Immature natural killer cell (primary cell): ENCODE data around the gene GLDC. TPM values are rescaled to one million over a fixed set of nuclear protein-coding genes. Genes with fewer than 3 reads are reported as not detected.
"Not testable (repeated sequence)": the region's sequence is repeated elsewhere in the genome, so short reads cannot be mapped to it uniquely, and the experiment has no call there.

Experiments
- DNase-seq, 3 donors: peaks; one replicate each; pipeline ENCODE4 v3.0.0; 2022; ENCODE audit warnings: mixed read lengths in 1 of 3
- H3K27ac Mint-ChIP-seq, 6 donors: one replicate each; pipeline ENCODE4 v1.8.0; 2020; ENCODE audit warnings: mixed read lengths in 6 of 6, mild to moderate bottlenecking in 5 of 6, inconsistent platforms in 4 of 6, moderate library complexity in 3 of 6
- H3K27me3 Mint-ChIP-seq, 3 donors: one replicate each; pipeline ENCODE4 v1.8.0; 2020 to 2021; ENCODE audit warnings: low read depth in 3 of 3, mild to moderate bottlenecking in 3 of 3, mixed read lengths in 3 of 3, moderate library complexity in 3 of 3, inconsistent platforms in 1 of 3
- H3K36me3 Mint-ChIP-seq, 3 donors: one replicate each; pipeline ENCODE4 v1.8.0; 2020; ENCODE audit warnings: mixed read lengths in 3 of 3, inconsistent platforms in 2 of 3, mild to moderate bottlenecking in 2 of 3
- H3K4me1 Mint-ChIP-seq, 2 donors: one replicate each; pipeline ENCODE4 v1.8.0; 2020; ENCODE audit warnings: inconsistent platforms in 2 of 2, mild to moderate bottlenecking in 2 of 2, mixed read lengths in 2 of 2, moderate library complexity in 1 of 2
- H3K4me3 Mint-ChIP-seq, 5 donors: one replicate each; pipeline ENCODE4 v1.8.0; 2020; ENCODE audit warnings: mild to moderate bottlenecking in 5 of 5, mixed read lengths in 5 of 5, inconsistent platforms in 3 of 5, moderate library complexity in 3 of 5
- H3K9me3 Mint-ChIP-seq, 6 donors: one replicate each; pipeline ENCODE4 v1.8.0; 2020; ENCODE audit warnings: mild to moderate bottlenecking in 6 of 6, mixed read lengths in 6 of 6, inconsistent platforms in 4 of 6, moderate library complexity in 3 of 6
- polyA plus RNA-seq, 3 donors: library from polyadenylated mRNA; unstranded; fragments of 300-500 nt; fragmentation: Illumina TruSeq; gene quantifications; one replicate each; pipeline ENCODE4 v1.2.3, GENCODE V29; 2021

Gene GLDC
- polyA plus RNA-seq, 3 donors from 2014 or later = 0.35 TPM; not detected in 2

DNA sequence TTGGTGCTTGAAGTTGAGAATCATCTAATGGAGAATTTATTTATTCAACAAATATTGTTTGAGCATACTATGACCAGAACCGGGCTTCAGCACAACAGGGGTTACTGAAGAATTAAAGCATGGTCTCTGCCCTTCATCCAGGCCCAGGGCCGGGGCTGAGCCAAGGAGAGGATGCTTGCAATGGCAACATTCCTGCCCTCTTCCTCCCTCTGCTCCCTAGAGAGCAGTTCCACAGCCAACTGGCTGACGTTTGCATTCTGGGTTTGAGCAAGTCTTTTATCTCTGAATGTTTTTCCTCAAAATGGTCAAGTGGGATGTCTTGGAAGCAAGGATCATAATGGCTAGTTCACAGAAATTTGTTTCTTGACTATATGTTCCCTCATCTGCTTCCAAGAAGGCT, 80.7 kb downstream of the GLDC start:
- no peak overlapping the region for H3K4me3 Mint-ChIP-seq
- H3K27me3 Mint-ChIP-seq = peaks cover 2 to 6% (median 5%) of the 10 kb centered on the region in 3 donors
- no peaks in the 10 kb centered on the region for H3K4me1 Mint-ChIP-seq
- H3K9me3 Mint-ChIP-seq = no peaks in the 10 kb centered on the region
- DNase-seq = no peak
- H3K27ac Mint-ChIP-seq = no peak overlapping the region
- no peaks in the 10 kb centered on the region for H3K36me3 Mint-ChIP-seq

DNA sequence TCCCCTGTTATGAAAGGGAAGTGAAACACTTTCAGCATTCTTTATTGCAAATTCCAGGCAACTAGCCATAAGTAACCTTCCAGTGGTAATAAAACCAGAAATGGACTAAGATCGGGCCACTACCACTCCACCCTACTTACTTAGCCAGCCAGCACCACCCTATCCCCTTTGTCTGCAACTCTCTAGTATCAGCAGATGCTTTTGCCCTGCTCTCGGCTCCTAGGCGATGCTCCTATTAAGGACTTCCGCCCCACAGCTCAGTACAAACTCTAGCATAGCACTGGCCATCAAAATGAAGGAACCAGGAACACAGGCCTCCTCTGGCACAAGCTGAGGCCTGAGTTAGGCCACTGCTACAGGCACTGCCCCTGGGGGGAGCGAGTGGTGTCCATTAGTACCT, 81.2 kb downstream of the GLDC start:
- no peaks in the 10 kb centered on the region for H3K36me3 Mint-ChIP-seq
- no peaks in the 10 kb centered on the region for H3K4me1 Mint-ChIP-seq
- H3K4me3 Mint-ChIP-seq = no peak overlapping the region
- peaks cover 2 to 6% (median 5%) of the 10 kb centered on the region in 3 donors for H3K27me3 Mint-ChIP-seq
- H3K9me3 Mint-ChIP-seq = no peaks in the 10 kb centered on the region
- no peak for DNase-seq
- H3K27ac Mint-ChIP-seq = no peak overlapping the region

DNA sequence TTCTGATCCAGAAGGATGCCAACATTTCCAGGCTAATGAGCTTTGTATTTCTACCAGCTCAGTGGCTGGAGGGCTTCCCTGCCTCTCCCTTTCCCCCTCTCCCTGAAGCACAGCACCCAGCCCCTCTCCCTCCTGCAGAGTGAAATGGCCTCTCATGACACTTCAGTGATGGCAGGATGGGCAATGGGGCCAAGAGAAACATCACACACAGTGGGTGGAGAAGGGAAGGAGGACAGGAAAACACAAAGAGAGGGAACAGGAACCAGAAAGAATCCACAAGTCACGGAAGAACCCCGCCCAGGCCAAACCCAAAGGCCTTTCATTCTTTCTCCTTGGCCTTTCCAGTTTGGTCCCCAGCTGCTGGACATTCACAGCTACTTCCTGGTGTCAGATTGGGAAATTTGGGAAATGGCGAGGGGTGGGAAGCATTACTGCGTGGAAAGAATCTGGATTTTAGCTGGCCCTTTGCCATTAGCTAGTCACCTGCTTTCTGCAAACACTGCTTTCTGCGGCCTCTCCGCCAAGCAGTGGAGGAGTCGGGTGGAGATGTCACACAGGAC, 82.6 kb downstream of the GLDC start:
- no peak overlapping the region for H3K27ac Mint-ChIP-seq
- H3K4me1 Mint-ChIP-seq = no peaks in the 10 kb centered on the region
- no peaks in the 10 kb centered on the region for H3K36me3 Mint-ChIP-seq
- no peak for DNase-seq
- no peak overlapping the region for H3K4me3 Mint-ChIP-seq
- no peaks in the 10 kb centered on the region for H3K9me3 Mint-ChIP-seq
- peaks cover 0 to 6% (median 2%) of the 10 kb centered on the region in 3 donors for H3K27me3 Mint-ChIP-seq

DNA sequence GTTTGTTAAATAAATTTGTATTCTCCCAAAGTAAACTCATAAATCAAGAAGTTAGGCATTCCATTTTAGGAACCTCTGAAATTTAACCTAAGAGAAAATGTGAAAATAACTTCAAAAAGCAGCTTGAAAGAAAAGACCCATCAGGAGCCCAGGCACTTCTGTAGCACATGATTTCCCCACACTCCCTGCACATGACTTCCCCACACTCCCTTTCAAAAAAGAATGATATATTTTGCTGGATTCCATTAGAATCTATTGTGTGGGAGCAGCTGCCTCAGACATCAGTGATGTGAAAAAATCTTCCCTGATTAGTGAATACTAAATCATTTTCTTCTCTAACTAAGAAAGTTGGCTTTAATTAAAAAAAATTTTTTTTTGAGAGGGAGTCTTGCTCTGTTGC, 83.3 kb downstream of the GLDC start:
- Mint-ChIP-seq H3K27me3 (peaks cover 0 to 6% (median 2%) of the 10 kb centered on the region in 3 donors), H3K27ac (no peak overlapping the region), H3K9me3 (no peaks in the 10 kb centered on the region), H3K4me1 (no peaks in the 10 kb centered on the region), H3K4me3 (no peak overlapping the region), H3K36me3 (no peaks in the 10 kb centered on the region)
- DNase-seq = no peak

DNA sequence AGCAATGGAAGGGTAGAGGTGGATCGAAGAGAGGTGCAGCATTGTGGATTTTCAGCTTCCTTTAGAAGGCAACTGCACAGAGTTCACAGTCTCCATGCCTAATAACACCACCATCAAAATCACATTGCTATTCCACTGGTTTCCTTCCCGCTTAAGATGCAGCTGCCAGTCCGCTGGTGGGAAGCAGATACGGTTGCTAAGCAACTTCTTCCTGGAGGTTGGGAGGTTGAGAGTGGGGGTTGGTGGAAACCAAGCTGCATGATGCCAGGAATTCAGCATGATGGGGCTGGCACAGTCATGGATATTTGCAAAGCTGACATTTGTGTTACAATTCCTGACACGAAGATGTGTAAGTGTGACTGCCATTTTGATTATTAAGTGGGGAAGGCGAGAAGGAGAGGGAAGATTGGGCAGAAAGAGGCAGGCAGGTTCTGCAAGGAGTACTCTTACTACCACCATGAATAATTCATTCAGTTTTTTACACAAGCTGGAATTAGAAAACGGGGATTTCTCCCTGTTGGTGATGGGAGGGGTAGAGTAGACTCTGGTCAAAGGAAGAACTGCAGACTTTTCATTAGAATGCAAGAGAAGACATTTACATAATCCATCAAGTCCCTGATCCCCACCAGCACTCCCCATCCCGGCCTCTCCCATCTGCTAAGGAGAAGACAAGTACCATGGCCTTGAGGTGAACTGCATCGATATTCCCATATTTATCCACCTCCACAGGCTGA, 87.5 kb downstream of the GLDC start:
- DNase-seq = no peak
- H3K4me3 Mint-ChIP-seq = no peak overlapping the region
- H3K9me3 Mint-ChIP-seq = no peaks in the 10 kb centered on the region
- no peaks in the 10 kb centered on the region for H3K36me3 Mint-ChIP-seq
- no peak overlapping the region for H3K27ac Mint-ChIP-seq
- H3K27me3 Mint-ChIP-seq = peaks cover 0 to 8% (median 2%) of the 10 kb centered on the region in 3 donors
- no peaks in the 10 kb centered on the region for H3K4me1 Mint-ChIP-seq

DNA sequence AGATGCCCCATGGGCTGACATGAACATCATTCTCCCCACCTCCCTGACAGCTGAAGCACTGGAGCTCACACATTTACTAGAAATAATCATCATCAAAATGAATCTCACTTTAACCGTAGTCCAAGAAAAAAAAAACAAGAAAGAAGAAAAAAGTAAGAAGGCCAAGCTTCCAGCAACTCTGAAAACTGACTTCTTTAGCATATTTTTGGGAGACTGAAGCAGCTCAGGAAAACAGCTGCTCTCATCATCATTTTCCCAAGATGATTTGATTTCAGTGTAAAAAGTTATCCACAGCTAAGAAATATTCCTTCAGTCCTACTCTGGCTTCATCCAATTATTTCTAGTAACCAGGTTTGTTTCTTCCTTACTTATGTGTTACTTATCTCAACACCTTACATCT, 91.7 kb downstream of the GLDC start:
- H3K4me3 Mint-ChIP-seq = no peak overlapping the region
- DNase-seq = no peak
- no peaks in the 10 kb centered on the region for H3K9me3 Mint-ChIP-seq
- H3K27me3 Mint-ChIP-seq = peaks cover 0 to 4% (median 0%) of the 10 kb centered on the region in 3 donors
- no peak overlapping the region for H3K27ac Mint-ChIP-seq
- no peaks in the 10 kb centered on the region for H3K36me3 Mint-ChIP-seq
- H3K4me1 Mint-ChIP-seq = no peaks in the 10 kb centered on the region

DNA sequence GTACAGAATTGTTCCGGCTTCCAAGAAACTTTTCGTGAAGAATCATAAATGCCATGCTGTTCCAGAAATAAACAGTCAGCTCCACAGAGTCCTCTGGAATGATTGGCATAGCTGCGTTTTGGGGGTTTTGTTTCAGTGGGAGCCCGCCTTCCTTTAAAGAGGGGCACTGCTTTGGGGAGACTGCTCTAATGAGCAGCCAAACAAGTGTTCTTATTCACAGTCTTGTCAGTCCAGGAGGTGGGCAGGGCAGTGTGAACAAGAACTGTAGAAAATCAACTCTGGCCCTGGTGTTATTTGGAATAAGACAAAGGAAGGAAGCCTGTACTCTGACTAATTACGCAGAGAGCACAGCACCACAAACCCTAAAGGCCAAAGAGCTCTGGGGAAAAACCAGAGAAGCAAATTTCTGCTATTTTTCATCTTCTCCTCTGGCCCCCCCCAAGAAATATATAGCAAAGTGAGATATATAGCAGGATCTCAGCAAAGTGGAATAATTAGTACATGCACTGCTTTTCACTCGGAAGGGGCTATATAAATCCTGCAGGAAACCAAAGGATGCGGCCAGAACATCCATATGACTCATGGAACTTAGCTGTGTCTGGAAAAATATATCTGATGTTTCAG, 92.9 kb downstream of the GLDC start:
- Mint-ChIP-seq H3K4me3 (no peak overlapping the region), H3K9me3 (no peaks in the 10 kb centered on the region), H3K4me1 (no peaks in the 10 kb centered on the region), H3K36me3 (no peaks in the 10 kb centered on the region), H3K27me3 (peaks cover 0 to 4% (median 0%) of the 10 kb centered on the region in 3 donors), H3K27ac (no peak overlapping the region)
- DNase-seq = no peak

DNA sequence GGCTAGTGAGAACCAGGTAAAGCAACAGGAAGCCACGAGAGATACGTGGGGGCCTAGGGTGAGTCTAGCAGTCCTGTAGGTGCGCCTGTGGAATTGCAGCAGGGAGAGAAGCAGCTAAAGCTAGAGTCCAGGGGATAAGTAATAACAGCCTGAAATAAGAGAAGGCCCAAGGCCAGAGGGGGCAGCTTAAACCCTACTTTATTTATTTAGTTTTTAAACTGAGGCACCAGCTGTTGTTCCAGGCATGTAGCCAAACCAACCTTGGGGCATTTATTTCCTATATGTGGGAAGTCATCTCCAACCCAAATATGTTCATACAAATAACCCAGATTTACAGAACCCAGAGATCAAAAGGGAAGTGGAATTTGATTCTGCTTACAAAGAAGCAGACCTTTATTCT, 93.5 kb downstream of the GLDC start:
- no peaks in the 10 kb centered on the region for H3K36me3 Mint-ChIP-seq
- no peaks in the 10 kb centered on the region for H3K9me3 Mint-ChIP-seq
- H3K27me3 Mint-ChIP-seq = peaks cover 0 to 4% (median 0%) of the 10 kb centered on the region in 3 donors
- H3K27ac Mint-ChIP-seq = no peak overlapping the region
- H3K4me1 Mint-ChIP-seq = no peaks in the 10 kb centered on the region
- no peak for DNase-seq
- H3K4me3 Mint-ChIP-seq = no peak overlapping the region

DNA sequence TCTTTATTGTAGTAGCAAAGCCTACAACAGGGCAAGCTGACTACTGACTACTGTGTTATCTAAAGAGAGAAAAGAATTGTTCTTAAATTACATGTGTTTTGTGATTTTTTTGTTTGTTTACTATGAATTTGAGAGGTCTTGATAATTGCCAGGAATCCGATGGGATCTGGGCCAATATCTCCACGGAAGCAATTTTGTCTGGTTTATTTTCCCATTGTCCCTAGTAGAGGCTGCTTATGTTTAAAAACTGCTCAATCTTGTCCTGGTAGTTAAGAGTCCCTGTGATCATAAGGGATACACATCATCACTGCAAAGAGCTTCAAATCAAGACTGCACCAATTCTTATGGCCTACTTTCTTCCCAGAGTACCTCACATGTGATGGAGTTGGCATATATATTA, 94.4 kb downstream of the GLDC start:
- H3K36me3 Mint-ChIP-seq = no peaks in the 10 kb centered on the region
- H3K27ac Mint-ChIP-seq = no peak overlapping the region
- no peaks in the 10 kb centered on the region for H3K9me3 Mint-ChIP-seq
- H3K27me3 Mint-ChIP-seq = peaks cover 0 to 4% (median 0%) of the 10 kb centered on the region in 3 donors
- no peak overlapping the region for H3K4me3 Mint-ChIP-seq
- H3K4me1 Mint-ChIP-seq = no peaks in the 10 kb centered on the region
- no peak for DNase-seq

DNA sequence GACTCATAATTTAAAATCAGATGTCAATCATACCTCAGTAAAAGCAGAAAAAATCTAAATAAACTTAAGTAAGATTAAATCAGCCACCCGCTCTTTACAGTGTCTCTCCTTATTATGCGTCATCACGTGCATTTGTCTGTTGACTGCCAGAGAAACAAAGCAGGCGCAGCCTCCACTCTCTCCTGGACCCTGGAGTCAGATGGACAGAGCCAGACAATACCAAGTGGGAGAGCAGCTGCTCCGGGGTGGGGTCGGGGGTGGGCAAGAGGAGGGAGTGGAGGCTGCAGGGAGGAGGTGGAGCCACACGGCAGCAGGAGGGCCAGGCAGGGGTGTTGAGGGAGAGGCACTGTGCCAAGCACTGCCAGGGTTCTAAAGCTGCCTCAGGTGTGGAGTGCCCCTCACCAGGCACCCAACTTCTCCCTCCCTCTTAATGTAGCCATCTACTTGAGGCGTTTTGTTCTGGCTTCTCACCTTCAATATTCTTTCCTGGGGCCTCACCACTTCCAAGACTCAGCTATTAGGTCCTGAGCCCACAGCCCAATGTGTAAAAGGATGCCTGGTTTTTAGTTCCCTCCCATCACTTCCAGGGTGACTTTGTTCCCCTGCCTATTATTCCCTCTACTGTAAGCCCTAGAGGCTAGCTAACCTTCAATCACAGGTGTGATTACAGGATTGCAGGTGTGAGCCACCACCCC, 96.3 kb downstream of the GLDC start:
- H3K4me3 Mint-ChIP-seq = no peak overlapping the region
- H3K36me3 Mint-ChIP-seq = no peaks in the 10 kb centered on the region
- H3K27me3 Mint-ChIP-seq = no peaks in the 10 kb centered on the region
- DNase-seq = no peak
- no peak overlapping the region for H3K27ac Mint-ChIP-seq
- H3K4me1 Mint-ChIP-seq = no peaks in the 10 kb centered on the region
- H3K9me3 Mint-ChIP-seq = no peaks in the 10 kb centered on the region

DNA sequence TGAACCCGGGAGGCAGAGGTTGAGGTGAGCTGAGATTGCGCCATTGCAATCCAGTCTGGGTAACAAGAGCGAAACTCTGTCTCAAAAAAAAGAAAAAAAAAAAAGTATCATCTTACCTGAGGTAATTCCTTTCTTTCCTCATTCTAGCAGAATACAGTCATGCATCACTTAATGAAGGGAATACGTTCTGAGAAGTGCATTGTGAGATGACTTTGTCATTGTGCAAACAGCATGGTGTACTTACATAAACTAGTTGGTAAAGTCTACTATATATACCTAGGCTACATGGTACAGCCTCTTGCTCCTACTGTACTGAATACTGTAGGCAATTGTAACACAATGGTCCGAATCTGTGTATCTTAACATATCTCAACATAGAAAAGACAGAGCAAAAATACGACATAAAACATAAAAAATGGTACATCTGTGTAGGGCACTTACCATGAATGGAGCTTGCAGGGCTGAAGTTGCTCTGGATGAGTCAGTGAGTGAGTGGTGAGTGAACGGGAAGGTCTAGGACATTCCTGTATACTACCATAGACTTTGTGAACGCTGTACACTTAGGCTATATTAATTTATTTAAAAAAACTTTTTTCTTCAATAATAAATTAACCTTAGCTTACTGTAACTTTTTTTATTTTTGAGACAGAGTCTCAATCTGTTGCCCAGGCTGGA, 100.4 kb downstream of the GLDC start:
- Mint-ChIP-seq H3K4me1 (no peaks in the 10 kb centered on the region), H3K27ac (no peak overlapping the region), H3K9me3 (no peaks in the 10 kb centered on the region), H3K4me3 (no peak overlapping the region), H3K27me3 (peaks cover 0 to 4% (median 3%) of the 10 kb centered on the region in 3 donors), H3K36me3 (no peaks in the 10 kb centered on the region)
- DNase-seq = no peak

DNA sequence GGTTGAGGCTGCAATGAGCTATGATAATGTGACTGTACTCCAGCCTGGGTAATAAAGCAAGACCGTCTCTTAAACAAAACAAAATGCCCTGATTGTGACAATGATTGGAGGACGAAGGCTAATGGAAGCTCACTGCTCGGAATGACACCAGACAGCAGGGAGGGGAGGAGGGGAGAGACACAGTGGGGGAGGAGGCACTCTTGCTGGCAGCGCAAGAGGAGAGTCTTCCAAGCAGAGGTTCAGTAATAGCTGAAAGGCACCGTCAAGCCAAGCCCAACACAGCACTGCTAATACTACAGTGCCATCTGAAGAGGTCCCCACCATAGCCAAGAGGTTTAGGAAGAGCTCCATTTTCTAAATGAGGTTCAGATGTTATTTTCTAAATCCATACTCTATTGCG, 102.3 kb downstream of the GLDC start:
- Mint-ChIP-seq H3K27ac (no peak overlapping the region), H3K9me3 (no peaks in the 10 kb centered on the region), H3K27me3 (peaks cover 3 to 5% (median 4%) of the 10 kb centered on the region in 3 donors), H3K4me3 (no peak overlapping the region), H3K36me3 (no peaks in the 10 kb centered on the region), H3K4me1 (no peaks in the 10 kb centered on the region)
- DNase-seq = no peak

DNA sequence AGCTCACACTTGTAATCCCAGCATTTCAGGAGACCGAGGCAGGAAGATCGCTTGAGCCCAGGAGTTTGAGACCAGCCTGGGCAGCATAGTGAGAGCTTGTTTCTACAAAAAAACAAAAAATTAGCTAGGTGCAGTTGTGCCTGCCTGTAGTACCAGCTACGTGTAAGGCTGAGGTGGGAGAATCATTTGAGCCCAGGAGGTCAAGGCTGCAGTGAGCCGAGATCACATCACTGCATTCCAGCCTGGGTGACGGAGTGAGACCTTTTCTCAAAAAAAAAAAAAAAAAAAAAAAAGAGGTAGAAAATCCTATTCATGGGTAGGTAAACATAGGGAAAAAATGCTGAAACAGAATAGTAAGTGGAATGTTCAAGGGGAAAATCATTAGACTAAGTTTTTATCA, 102.9 kb downstream of the GLDC start:
- H3K27me3 Mint-ChIP-seq, H3K4me1 Mint-ChIP-seq, H3K9me3 Mint-ChIP-seq, H3K36me3 Mint-ChIP-seq, H3K27ac Mint-ChIP-seq, DNase-seq, H3K4me3 Mint-ChIP-seq: not testable (repeated sequence)

DNA sequence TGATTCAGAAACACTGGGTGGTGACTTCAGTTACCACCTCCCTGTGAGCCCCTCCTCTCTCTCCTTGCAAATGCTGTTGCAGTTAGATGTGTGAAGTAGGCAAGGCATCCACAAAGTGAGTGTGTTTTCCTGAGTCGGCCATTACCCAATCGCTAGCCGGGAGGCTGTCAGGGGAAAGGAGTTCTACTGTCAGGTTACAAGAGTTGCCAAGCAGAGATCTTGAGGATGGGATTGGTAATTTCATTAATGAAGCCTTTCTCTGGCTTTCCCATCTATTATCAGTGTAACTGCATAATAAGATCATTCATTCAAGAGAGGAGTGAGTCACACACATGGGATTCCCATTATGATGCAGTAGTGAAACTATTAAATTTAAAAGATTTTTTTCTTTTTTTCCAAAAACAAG, 106.9 kb downstream of the GLDC start:
- Mint-ChIP-seq H3K9me3 (no peaks in the 10 kb centered on the region), H3K4me3 (no peak overlapping the region)
- DNase-seq = no peak

More for the DNA sequence above, 106.9 kb downstream of the GLDC start:
- peaks cover 3 to 10% (median 8%) of the 10 kb centered on the region in 3 donors for H3K27me3 Mint-ChIP-seq
- no peaks in the 10 kb centered on the region for H3K36me3 Mint-ChIP-seq
- no peak overlapping the region for H3K27ac Mint-ChIP-seq
- no peaks in the 10 kb centered on the region for H3K4me1 Mint-ChIP-seq
